Skeletal muscle cell (primary cell): Measurements from ENCODE around the gene TP53I3.
"Not testable (repeated sequence)": the region's sequence is repeated elsewhere in the genome, so short reads cannot be mapped to it uniquely, and the experiment has no call there.

Source experiments
- DNase-seq: peaks from one replicate; pipeline ENCODE4 v3.0.0-alpha.2; 2010; ENCODE audit warnings: low read depth
- H3K4me3 ChIP-seq: 2 replicates; pipeline ENCODE4 v1.5.1; 2011; ENCODE audit warnings: low read depth, mild to moderate bottlenecking, control low read depth, low read length, moderate library complexity

TP53I3 gene

GRCh38 chr2:24084386-24085199 lies at the start of gene TP53I3:
TP53I3 (minus strand) TSS chr2:24084834; CDS start chr2:24084326, 508 bp downstream.
- DNase-seq, result peak; percentile 57
- H3K4me3 ChIP-seq, result peak within 1 kb of the TSS; percentile 59

- DNase-seq, result no peak
- no peak overlapping the region for H3K4me3 ChIP-seq
Observed at GRCh38 chr2:24132543-24132942, 47.9 kb upstream of the TP53I3 start.

GRCh38 chr2:24125956-24126355 lies 41.3 kb upstream of the TP53I3 start:
- H3K4me3 ChIP-seq, result no peak overlapping the region
- no peak for DNase-seq

- H3K4me3 ChIP-seq, result peak overlapping the region; percentile 68
- DNase-seq, result no peak
Observed at GRCh38 chr2:24123922-24124580, 39.4 kb upstream of the TP53I3 start.

- no peak for DNase-seq
- peak within 1 kb of the TSS; percentile 68 for H3K4me3 ChIP-seq
Observed at GRCh38 chr2:24123195-24123921, 38.7 kb upstream of the TP53I3 start, which contains the start of the genes FAM228B and PFN4. FAM228B (plus strand) TSS chr2:24123469; CDS start chr2:24124362, 893 bp downstream. PFN4 (minus strand) TSS chr2:24123334; CDS start chr2:24122535, 799 bp downstream.

GRCh38 chr2:24122366-24123194 lies 37.9 kb upstream of the TP53I3 start:
- DNase-seq, result no peak
- peak overlapping the region; percentile 68 for H3K4me3 ChIP-seq

- no peak for DNase-seq
Observed at GRCh38 chr2:24121469-24121868, 36.8 kb upstream of the TP53I3 start.

GRCh38 chr2:24121066-24121465 lies 36.4 kb upstream of the TP53I3 start:
- H3K4me3 ChIP-seq, result no peak overlapping the region
- DNase-seq, result no peak

More at GRCh38 chr2:24121469-24121868, 36.8 kb upstream of the TP53I3 start:
- no peak overlapping the region for H3K4me3 ChIP-seq

- no peak overlapping the region for H3K4me3 ChIP-seq
- DNase-seq, result no peak
Observed at GRCh38 chr2:24117902-24118301, 33.3 kb upstream of the TP53I3 start.

GRCh38 chr2:24115057-24115456 lies 30.4 kb upstream of the TP53I3 start:
- no peak for DNase-seq
- no peak overlapping the region for H3K4me3 ChIP-seq

- DNase-seq, result peak; percentile 45
Observed at GRCh38 chr2:24111407-24111901, 26.8 kb upstream of the TP53I3 start.

GRCh38 chr2:24110660-24111303 lies 26.1 kb upstream of the TP53I3 start:
- DNase-seq, result no peak
- no peak overlapping the region for H3K4me3 ChIP-seq

More at GRCh38 chr2:24111407-24111901, 26.8 kb upstream of the TP53I3 start:
- no peak overlapping the region for H3K4me3 ChIP-seq

- DNase-seq, H3K4me3 ChIP-seq: not testable (repeated sequence)
Observed at GRCh38 chr2:24109431-24109830, 24.8 kb upstream of the TP53I3 start.

- H3K4me3 ChIP-seq, result no peak overlapping the region
- DNase-seq, result no peak
Observed at GRCh38 chr2:24107336-24107735, 22.7 kb upstream of the TP53I3 start.

GRCh38 chr2:24106786-24107185 lies 22.2 kb upstream of the TP53I3 start:
- DNase-seq, result no peak
- no peak overlapping the region for H3K4me3 ChIP-seq

- H3K4me3 ChIP-seq, result no peak overlapping the region
- DNase-seq, result no peak
Observed at GRCh38 chr2:24105816-24106215, 21.2 kb upstream of the TP53I3 start.

GRCh38 chr2:24104906-24105305 lies 20.3 kb upstream of the TP53I3 start:
- no peak overlapping the region for H3K4me3 ChIP-seq
- DNase-seq, result no peak

- DNase-seq, result no peak
- H3K4me3 ChIP-seq, result no peak overlapping the region
Observed at GRCh38 chr2:24104110-24104650, 19.5 kb upstream of the TP53I3 start.
